ENCODE measurements around the gene CPLX1.

Gene CPLX1

DNA sequence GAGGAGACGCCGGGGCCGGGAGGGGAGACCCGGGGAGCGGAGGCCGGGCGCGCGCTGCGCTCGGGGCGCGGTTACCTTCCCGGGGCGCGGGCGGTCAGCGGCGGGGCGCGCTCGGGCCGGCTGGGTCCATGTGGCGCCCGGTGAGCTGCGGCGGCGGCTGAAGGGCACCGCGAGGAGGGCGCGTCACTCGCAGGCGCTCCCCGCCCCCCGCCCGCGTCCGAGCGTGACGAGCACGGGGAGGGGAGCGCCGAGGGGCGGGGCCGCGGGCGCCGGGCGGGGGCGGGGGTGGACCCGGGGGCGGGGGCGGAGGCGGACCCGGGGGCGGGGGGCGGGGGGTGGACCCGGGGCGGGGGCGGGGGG, at the start of gene CPLX1:
TSS of gene CPLX1 (minus strand) at position 159 of the 360 bp plus-strand sequence. CDS start 1,607 bp downstream, outside the sequence.
- in situ Hi-C loops (cut with MboI; ENCODE audit: low sequenced_read_pairs) = no loop called here

DNA sequence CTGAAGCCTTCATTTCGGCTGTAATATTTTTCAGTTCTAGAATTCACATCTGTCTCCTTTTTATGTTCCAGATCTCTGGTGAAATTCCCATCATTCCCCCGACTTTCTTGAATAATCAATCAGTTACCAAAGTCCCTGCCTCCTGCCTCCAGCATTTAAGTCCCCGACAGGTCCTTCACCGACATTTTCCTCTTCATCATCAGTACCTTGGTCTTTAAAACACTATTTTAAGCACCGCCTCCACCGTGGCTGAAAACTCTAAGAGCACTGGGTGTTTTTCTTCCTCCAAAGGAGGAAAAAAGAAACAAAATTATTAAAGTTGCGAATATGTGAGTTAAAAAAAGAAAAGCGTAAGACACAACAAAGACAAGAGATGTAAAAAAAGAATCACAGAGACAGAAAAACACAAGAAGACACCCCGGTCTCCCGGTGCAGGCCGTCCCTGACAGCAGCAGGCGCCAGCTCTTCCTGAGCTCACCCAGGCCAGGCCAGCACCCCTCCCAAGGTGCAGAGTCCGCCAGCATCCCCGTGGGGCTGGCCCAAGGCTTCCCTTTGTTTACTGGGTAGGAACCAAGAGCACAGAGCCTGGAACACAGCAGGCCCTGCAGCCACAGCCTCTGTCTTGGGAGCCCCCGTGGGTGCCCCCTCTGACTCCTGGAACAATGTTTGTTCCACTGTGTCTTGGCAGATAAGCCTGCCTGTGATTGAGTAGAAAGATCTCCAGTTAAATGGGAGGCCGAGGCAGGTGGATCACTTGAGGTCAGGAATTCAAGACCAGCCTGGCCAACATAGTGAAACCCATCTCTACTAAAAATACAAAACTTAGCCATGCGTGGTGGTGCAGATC, 49.3 kb upstream of the CPLX1 start:
- in situ Hi-C loops (cut with MboI; ENCODE audit: low sequenced_read_pairs) = no loop called here

DNA sequence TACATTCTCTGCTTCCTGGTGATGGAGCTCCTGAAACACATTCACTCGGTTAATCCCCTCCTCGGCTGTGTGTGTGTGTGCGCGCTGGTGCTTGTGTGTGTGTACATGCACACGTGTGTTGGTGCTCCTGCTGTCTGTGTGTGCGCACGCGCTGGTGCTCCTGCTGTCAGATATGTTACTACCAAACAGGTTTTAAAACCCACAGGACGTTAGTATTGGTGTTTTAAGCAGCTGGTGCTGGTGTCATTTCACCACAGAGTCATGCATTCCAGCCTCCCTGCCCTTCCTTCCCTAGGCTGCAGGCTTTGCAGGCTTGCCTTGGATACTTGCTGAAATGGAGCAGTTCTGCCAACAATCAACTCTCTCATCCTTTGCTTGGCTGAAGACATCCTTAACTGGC, 48.1 kb upstream of the CPLX1 start:
- in situ Hi-C loops (cut with MboI; ENCODE audit: low sequenced_read_pairs) = no loop called here

DNA sequence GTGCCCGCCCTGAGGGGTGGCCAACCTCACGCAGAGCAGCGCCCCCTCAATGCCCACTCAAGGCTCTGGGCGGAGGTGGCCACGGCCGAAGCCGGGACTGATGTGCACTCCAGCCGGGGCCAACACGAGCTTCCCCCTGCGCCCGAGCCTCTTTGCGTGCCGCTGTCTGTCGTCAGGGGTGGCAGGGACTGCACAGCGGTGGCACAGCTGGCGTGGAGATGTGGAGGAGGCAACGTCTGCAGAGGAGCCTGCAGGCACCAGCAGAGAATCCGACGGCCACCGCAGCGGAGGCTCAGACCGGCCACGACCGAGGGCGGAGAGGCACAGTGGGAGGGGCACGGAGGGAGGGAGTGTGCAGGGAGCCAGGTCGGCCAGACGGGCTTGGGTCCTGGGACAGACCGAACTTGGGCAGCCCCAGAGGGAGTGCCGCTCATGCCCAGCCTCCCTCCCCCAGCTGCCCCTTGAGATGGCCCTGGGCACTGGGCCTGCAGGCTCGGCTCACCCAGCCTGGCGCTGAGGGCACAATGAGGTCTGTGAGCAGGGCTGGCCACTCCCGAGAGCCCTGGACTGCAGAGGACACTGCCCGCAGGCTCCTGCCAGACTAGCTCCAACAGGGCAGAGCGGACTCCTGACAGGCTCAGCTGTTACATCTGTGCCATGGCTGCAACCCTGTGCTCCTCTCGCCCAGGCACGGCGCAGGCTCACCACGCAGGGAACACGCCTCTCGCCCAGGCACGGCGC, 46.5 kb upstream of the CPLX1 start:
- in situ Hi-C loops (cut with MboI; ENCODE audit: low sequenced_read_pairs) = no loop called here

DNA sequence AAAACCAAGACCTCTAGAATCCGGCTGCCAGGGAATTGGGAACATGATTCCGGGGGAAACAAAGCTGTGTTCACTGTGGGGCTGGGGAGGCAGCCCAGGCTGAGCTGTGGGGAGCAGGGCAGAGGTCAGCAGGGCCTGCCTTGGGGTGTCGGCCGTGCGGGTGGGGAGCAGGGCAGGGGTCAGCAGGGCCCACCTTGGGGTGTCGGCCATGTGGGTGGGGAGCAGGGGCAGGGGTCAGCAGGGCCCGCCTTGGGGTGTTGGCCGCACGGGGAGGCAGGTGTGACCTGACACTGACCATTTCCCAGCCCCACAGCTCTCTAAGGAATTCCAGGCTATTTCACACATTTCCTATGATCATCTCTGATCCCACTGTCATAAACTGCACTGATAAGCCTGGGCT, 45.6 kb upstream of the CPLX1 start:
- in situ Hi-C loops (cut with MboI; ENCODE audit: low sequenced_read_pairs) = no loop called here

DNA sequence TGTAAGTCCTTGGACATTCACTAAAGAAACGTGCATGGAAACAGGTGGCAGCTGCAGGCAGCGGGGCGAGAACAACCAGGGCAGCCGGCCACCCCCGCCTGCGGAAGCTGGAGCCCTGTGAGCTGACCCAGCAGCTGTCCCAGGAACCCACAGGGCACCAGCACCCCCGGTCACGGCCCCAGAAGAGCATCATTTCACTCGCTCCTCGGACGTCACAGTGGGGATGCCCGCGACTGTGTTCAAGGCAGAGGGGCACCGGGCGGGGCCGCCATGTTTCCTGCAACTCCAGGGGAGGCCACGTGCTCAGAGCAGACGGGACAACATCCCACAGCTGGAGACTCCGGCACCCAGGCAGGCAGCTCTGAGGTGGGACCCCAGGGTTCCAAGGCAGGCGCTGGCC, 45.0 kb upstream of the CPLX1 start:
- in situ Hi-C loops (cut with MboI; ENCODE audit: low sequenced_read_pairs) = no loop called here

DNA sequence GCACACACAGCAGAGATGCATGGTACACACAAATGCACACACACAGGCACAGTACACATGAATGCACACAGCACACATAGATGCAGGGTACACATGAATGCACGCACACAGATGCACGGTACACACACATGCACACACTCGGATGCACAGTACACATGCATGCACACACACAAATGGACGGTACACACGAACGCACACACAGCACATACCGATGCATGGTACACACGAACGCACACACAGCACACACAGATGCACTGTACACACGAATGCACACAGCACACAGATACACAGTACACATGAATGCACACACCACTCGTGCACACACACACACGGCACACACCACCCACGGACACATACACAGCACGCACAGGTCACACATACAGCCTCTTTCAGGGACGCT, 43.8 kb upstream of the CPLX1 start:
- in situ Hi-C loops (cut with MboI; ENCODE audit: low sequenced_read_pairs) = no loop called here

DNA sequence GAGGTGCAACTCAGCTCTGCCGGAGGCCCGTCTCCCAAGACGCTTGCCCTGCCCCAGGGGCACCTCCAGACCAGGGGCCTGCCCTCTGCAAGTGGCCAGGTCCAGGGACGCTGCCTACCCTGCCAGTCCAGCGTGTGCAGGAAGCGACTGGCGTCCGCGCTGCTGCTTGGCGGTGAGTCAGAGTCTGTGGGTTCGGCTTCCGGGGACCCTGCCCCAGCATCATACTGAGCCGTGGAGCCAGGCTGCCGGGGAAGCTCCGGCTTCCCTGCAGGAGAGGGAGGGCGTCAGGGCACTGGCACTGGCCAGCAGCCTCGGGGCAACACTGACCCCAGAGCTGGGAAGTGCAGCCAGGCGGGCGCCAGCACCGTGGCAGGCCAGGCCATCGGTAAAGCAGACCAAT, 42.5 kb upstream of the CPLX1 start:
- in situ Hi-C loops (cut with MboI; ENCODE audit: low sequenced_read_pairs) = no loop called here

DNA sequence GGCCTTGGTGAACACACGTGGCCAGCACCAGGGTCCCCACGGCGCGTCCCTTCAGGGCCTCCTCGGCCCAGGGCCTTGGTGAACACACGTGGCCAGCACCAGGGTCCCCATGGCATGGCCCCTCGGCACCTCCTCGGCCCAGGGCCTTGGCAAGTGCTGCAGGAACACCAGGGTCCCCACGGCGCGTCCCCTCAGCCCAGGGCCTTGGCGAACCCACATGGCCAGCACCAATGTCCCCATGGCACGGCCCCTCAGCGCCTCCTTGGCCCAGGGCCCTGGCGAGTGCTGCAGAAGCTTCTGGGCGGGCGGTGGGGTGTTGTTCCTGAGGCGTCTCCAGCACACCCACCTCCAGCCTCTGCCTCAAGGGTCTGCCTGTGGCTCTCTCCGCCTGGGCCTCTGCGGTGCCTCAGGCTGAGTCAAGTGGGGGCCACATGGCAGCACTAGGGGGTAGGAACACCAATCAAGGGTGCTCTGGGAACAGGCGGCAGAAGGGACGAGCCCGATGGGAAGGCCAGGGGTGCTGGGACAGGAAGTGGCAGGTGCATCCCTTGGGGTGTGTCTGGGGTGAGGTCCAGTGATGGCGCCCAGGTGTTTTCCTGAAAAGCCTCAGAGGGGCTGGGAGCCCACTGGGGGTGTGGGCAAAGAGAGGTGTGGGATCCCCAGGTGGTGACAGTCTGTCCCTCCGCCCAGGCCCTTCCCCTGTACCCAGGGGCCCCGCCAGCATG, 41.8 kb upstream of the CPLX1 start:
- in situ Hi-C loops (cut with MboI; ENCODE audit: low sequenced_read_pairs) = no loop called here

DNA sequence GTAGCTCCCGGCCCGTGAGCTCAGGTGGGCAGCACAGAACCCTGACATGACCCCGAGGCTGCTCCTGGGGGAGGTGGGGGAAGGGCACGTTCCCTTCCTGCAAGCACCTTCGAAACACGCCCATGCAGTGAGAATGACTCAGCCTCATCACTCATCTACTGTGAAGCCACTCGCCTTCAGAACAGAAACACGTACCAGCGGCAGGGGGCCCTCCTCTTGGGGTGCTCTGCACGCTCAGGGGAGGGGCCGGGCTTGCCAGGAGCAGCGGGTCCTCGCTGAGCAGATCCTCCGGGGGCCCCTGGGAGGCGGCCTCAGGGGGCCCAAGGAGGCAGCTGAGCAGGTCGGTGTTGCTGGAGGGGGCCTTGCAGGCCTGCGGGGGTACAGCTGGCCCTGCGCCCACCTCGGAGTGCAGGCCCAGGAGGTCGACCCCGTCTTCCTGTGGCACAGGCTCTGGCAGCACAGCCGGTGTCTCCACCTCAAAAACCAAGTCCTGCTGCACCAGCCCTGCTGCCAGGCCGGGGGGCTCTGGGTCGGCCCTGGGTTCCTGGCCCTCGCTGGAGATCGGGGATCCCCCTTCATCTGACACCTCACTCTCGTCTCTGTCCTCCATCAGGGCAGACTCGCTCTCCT, 40.9 kb upstream of the CPLX1 start:
- in situ Hi-C loops (cut with MboI; ENCODE audit: low sequenced_read_pairs) = no loop called here

DNA sequence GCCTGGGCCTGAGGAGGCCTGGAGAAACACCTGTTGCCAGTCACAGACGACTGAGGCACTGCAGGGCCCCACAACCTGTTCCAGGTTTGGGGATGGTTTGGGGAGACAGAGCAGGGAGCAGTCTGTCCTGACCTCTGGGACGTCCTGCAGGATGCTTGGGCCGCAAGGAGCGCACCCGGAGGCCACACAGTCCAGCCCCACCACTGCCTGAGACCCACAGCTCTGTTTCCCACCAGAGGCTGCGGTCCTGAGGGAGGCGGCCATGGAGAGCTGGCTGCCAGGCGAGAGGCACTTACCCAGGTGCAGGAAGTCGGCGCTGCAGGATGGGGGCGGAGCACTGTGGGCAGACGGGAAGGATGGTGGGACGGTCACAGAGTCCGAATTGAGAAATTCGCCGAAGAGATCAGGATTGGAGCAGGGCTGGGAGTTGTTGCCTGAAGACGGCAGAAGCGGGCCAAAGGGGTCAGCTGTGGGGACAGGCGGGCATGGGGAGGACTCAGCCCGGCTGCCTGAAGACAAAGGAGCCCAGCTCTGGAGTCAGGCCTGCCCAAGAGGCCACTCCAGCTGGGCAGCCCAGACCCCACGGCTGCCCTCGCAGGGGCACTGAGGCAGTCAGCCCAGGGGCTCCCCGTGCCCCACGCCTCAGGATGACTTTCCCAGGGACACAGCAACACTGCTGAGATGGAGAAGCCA, 40.3 kb upstream of the CPLX1 start:
- in situ Hi-C loops (cut with MboI; ENCODE audit: low sequenced_read_pairs) = no loop called here

DNA sequence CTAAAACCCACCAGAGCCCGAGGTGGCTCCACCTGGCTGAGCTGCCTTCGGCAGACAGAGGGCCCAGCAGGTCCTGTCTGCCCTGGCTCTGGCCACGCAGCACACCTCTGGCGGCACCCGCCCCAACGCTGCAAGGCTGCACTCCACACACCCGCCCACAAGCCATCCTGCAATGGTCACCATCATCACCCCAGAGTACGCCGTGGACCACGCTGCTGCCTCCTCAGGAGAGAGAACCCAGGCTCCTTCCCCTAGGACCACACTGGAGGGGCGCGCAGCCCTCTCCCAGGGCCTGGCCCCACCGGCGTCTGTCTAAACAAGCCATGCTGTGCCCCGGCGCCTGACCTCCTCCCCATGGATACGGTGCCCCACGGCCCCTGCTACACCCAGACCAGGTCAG, 39.6 kb upstream of the CPLX1 start:
- in situ Hi-C loops (cut with MboI; ENCODE audit: low sequenced_read_pairs) = no loop called here

DNA sequence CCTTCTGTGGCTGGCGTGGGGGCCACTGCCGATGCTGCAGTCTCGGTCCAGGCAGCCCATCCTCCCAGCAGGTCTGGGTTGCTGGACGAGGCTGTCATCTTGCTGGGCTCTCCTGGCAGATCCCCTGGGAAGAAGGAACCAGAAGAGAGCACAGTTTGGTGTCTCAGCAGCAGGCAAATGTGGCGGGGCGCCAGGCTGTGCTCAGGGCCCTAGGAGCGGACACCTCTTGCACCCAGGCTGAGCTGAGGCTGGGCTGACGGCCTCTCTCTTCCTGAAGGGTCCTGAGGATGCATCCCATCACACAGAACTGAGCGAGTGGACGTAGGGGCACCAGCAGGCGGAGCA, 39.2 kb upstream of the CPLX1 start:
- in situ Hi-C loops (cut with MboI; ENCODE audit: low sequenced_read_pairs) = no loop called here

DNA sequence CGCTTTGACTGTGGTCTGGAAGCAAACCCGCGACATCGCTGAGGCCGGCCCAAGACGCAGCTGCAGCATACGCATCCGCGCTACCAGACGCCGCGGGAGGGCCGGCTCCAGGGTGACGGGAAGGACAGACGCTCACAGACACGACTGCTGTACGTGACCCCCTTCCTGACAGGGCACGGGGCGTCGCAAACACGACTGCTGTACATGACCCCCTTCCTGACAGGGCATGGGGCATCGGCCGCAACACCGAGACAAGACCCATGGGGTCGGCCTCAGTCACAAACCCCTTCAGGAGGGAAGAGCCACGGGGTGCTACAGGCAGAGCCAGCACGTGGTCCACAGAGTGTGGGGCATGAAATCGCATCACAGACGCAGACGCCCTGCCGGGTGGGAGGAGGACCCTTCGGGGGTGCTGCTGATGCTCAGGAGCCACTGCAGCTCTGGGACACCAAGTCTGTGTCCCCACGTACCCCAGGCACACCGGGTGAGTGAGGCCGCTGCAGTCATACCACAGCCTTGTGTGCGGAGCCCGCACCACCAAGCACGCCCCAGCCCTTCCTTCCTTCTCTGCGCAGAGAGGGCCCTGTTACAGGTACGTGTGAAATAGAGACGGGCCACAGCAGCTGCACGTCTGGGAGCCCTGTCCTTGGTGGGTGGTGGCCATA, 38.7 kb upstream of the CPLX1 start:
- in situ Hi-C loops (cut with MboI; ENCODE audit: low sequenced_read_pairs) = no loop called here

DNA sequence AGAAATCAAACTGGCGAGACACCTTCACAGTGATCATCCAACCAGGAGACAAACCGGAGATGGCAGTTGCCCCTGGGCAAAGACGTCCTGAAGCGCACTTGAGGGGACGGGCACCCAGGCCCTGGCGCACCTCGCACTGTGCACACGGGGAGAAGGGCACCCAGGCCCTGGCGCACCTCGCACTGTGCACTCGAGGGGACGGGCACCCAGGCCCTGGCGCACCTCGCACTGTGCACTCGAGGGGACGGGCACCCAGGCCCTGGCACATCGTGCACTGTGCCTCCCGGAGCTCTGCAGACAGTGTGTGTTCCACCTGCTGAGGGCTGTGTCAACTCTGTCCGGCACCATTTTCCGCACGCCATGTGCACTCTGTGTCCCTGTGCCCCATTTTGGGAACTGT, 34.6 kb upstream of the CPLX1 start:
- in situ Hi-C loops (cut with MboI; ENCODE audit: low sequenced_read_pairs) = no loop called here

DNA sequence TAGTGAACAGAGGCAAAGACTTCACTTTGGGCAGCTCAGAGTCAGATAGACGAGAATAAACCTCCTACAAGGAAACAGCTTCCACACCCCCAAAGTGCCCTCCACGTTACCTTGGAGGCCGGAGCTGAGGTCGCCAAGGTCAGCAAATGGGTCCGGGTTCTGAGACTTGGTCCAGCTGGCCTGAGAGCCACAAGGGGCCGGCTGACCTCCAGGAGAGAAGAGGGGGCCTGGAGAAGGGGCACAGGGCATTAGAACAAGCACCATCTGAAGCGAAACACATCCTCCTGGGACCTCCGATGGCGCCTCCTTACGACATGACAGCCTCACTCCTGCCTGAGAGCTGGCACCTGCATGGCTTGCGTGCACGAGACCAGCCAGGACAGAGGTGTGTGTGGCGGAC, 33.6 kb upstream of the CPLX1 start:
- in situ Hi-C loops (cut with MboI; ENCODE audit: low sequenced_read_pairs) = no loop called here

DNA sequence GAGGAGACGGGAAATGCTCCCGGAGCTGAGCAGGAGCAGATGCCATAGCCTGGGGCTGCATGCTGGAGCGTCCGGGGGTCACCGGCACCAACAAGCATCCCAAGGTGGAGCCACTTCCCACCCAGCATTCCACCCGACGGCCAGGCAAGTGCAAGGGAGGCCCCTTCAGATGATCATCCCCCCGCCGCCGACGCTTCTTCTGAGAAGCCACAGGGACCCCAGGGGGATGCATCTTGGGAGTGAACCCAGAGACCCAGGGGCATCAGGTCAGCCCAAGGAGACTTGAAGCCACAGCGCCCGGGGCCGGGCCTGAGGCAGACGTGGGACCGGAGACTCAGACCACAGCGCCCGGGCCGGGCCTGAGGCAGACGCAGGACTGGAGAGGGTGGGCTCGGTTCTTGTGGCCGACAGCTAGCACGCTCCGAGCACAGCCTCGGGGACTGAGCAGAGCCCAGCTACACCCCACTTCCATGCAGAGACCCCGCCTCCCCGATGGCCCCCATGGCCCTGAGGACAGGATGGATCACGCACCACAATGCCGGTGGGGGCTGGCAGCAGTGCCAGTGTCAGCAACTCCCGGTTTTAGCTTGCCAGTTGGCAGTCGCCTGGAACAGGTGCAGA, 33.0 kb upstream of the CPLX1 start:
- in situ Hi-C loops (cut with MboI; ENCODE audit: low sequenced_read_pairs) = no loop called here

DNA sequence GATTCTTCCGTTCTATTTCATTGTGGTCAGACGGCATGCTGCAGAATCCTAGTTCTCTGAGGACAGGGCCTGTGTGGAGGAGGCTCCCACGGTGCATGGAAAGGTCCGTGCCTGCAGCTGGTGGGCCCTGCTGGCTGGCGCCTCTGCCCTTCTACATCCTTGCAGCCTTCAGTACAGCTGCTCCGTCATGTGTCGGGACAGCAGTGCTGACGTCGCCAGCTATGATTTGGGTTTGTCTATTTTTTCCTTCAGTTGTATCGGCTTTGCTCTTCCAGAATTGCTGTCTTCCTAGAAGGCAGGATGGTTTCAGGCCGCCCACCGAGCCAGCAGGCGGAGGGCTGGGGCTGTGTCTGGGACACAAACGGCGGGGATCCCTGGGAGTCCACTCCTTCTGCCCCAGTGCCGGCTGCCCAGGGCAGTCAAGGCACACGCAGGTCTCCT, 32.1 kb upstream of the CPLX1 start:
- in situ Hi-C loops (cut with MboI; ENCODE audit: low sequenced_read_pairs) = no loop called here

DNA sequence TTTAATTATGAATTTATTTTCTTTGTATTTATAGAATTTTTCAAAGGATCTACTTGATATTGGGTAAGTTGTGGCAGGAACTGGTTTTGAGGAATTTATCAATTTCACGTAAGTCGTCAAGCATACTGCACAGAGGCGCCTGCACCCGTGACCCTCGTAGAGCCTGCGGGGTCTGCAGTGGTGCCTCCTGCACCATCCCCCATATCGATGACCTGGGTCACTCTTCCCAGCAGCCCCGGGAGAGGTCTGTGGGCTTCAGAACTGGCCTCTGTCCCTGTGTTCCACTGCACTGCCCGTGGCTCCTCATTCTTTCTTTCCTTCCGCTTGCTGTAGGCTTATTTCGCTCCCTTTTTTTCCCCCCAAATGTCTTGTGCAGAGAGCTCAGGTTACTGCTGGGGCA, 31.5 kb upstream of the CPLX1 start:
- in situ Hi-C loops (cut with MboI; ENCODE audit: low sequenced_read_pairs) = no loop called here
